Stimulated activated CD4-positive, alpha-beta T cell treated with anti-CD3 and anti-CD28 coated beads, Interleukin-15, amount 100 ng/mL, for 24 hours (primary cell): ENCODE results near the gene EFS.

Experiments
- DNase-seq: peaks from one replicate; pipeline ENCODE4 v3.0.0-alpha.2; 2020

The EFS gene

GRCh38 chr14:23377573-23378563 is 12.9 kb upstream of the EFS start:
- no peak for DNase-seq

DNA sequence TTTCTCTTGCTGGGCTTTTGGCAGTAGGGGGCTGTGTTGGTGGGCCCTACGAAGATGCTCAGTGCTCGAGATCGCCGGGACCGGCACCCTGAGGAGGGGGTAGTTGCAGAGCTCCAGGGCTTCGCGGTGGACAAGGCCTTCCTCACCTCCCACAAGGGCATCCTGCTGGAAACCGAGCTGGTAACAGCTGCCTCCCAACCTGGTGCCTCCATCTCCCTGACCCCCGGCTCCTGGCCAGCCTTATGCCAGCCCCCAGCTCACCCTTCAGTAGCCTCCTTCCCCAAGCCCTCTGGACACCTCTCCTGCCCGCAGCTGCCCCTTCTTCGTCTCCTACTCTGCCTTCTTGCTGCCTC is 12.2 kb upstream of the EFS start:
- DNase-seq, result no peak

- no peak for DNase-seq
Observed at GRCh38 chr14:23376482-23377197, 11.7 kb upstream of the EFS start, which contains the start of gene CMTM5. CMTM5 (plus strand) TSS chr14:23377046; CDS start chr14:23377252, 206 bp downstream.

GRCh38 chr14:23375527-23376251 is 10.7 kb upstream of the EFS start:
- no peak for DNase-seq

GRCh38 chr14:23373041-23373440 is 8.1 kb upstream of the EFS start:
- DNase-seq, result no peak

DNA sequence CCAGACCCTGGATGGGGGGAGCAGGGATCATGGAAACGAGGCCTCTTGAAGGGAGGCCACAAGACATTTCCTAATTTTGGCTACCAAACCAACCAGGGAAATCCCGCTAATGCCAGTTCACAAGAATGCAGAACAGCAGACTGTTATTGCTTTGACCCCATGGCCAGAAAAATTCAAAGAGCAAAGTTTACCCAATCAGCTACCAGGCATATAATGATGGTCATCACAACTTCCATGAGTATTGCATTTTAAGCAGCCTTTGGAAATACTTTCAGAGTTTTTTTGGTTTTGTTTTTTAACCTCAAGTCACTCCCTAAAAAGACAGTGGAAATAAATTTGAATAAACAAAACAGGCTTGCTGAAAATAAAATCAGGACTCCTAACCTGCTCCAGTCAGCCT is 7.5 kb upstream of the EFS start, which contains the start of gene IL25:
TSS of gene IL25 (plus strand) at position 301 of the 400 bp plus-strand sequence.
- DNase-seq, result no peak

DNA sequence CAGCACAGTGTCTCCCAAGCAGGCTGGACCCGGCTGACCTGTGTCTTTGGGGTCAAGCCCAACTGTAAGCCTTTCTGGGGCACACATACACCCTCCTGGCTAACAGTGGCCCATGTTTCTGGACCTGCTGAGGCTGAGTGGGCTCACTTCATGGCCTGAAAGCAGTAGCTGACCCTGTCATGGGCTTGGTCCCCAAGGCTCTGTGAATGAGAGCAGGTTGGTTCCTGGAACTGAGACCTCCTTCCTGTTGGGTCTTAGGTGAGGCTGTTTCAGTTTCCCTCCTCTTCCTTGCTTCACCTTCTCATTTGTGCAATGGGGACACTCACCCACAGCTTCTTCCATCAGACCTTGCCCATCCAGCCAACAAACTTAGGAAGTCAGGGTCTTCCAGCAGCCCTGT is 6.9 kb upstream of the EFS start:
- no peak for DNase-seq

GRCh38 chr14:23370221-23370620 is 5.2 kb upstream of the EFS start:
- no peak for DNase-seq

DNA sequence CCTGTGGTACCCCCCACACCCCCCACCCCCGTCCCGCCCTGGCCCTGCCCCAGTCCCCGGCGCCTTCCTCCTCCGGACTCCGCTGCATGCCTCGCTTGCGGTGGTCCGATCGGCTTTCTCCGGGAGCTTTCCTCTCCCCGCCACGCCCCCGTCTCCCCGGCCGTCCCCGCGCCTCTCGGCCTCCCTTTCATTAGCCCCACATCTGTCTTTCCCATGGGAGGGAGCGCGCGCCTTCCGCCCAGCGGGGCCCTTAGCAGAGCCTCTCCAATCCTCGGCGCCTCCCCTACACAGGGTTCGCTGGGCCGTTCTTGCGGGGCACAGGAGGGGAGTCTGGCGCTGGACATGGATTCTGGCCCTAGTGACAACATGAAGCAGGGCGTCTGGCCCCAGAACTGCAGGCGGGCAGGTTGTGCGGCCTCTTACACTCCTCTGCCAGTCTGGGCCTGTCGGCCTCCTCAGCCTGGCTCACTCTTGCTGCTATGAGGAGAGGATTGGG is 1.5 kb upstream of the EFS start:
- no peak for DNase-seq

DNA sequence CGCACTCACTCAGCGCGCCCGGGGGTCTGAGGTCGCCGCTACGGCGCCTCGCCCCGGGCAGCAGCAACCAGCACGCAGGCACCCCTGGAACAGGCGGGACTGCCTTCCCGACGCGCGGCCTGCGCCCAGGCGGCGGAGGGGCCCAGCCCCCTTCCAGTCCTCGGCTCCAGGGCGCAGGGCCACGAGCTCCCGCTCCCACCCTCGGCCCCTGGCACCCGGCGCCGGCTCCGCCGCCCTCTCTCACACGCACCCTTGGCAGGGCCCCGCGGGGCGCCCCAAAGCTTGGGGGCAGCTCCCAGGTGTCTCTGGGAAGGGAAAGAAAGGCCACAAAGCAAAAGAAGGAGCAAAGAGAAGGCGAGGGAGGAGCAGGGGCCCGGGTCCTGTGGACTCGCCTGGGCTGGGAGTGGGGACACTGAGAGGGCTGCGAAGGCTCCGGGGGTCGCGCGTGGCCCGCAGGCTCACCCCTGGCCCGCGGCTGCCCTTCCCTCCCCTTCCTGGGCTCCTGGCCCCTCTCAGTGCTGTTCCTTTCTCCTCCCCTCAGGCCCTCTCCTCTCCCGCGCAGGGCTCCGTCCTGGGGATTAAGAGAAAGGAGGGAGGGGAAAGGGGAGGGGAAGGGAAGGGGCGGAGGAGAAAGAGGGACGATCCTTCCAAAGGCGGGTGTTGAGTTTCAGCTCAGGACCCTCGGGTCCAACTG is 907 bp upstream of the EFS start:
- DNase-seq, result no peak

GRCh38 chr14:23364164-23365035 is 572 bp downstream of the EFS start:
- DNase-seq, result no peak

DNA sequence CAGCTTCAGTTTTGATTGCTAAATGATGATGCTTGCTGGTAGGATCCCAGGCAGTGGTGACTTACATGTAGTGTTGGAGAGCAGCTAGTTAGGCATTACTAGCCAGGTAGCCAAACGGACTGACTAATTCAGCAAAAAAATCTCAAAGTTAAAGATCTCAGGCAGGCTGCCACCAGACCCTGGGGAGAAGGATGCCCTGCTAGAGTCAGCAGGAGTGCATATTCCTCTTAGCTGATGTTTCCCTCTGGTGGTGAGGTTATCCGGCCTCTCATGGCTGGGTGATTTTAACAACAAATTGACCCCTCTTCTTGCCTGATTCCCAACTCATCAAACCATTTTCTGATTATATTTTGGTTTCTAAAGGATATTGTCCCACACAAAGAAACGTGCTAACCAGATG is 2.8 kb downstream of the EFS start:
- no peak for DNase-seq

GRCh38 chr14:23361763-23362162 is 3.2 kb downstream of the EFS start:
- DNase-seq, result no peak

GRCh38 chr14:23361320-23361719 is 3.7 kb downstream of the EFS start:
- DNase-seq, result no peak

- DNase-seq, result no peak
Observed at GRCh38 chr14:23360496-23360895, 4.5 kb downstream of the EFS start.

GRCh38 chr14:23359722-23360447 is 5.1 kb downstream of the EFS start:
- no peak for DNase-seq

DNA sequence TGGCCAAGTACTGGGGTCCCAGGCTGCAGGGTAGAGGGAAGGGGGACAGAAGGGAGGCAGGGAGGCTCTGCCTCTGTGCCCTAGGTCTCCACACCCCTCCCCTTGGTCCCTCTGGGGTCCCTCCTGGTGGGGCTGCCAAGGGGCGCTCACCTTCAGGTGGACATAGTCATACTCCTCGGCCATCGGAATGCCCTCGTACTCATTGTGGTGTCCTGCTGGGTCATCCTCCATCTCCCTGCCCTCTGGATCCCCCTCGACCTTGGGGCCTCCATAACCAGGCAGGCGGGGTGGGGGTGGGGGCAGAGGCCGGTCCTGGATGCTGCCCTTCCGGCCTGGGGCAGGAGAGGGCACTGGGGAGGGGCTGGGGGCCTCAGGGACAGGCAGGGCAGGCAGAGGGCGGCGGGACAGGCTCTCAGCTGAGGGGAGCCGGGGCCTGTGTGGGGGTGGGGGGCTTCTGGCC is 5.8 kb downstream of the EFS start:
- no peak for DNase-seq

- no peak for DNase-seq
Observed at GRCh38 chr14:23358553-23359166, 6.3 kb downstream of the EFS start.

DNA sequence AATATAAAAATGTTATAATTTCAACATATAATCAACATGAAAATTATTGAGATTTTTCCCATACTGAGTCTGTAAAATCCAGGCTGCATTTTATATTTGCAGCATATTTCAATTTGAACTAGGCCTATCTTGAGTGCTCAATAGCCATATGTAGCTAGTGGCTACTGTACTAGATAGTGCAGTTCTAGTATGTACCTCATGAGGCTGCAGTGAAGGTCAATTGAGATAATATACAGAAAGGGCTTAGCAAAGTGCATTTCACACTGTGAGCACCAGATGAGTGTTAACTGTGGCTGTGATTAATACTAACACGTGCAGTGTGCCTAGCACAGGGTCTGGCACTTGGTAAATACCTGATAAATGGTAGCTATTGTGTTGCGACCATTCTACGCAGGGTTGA is 6.9 kb downstream of the EFS start:
- no peak for DNase-seq

DNA sequence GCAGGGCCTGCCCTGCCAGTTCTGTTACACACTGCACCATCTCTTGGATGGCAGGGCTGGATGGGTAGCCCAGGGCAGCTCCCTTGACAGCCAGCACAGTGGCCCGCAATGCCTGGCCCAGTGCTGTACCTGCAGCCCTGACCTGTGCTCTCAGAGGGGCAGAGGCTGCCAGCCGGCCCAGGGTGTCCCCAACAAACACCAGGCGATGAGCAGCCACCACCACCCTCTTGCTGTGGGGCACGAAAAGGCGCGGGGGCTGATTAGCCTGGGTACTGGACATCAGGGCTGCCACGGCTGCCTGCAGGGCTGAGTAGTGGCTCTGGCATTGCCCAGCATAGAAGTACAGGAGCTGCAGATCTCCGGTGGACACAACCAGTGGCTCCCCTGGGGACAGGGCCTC is 7.7 kb downstream of the EFS start:
- no peak for DNase-seq
